GM19328 (cell line): ENCODE results near the gene TGOLN2.

ENCODE experiments used
- ATAC-seq: cut with Tn5 transposase; IDR thresholded peaks from one replicate; pipeline ENCODE4 v1.9.1; 2021; ENCODE audit warnings: mild to moderate bottlenecking, moderate library complexity; ENCODE audit not compliant: unreplicated experiment

Gene TGOLN2

DNA sequence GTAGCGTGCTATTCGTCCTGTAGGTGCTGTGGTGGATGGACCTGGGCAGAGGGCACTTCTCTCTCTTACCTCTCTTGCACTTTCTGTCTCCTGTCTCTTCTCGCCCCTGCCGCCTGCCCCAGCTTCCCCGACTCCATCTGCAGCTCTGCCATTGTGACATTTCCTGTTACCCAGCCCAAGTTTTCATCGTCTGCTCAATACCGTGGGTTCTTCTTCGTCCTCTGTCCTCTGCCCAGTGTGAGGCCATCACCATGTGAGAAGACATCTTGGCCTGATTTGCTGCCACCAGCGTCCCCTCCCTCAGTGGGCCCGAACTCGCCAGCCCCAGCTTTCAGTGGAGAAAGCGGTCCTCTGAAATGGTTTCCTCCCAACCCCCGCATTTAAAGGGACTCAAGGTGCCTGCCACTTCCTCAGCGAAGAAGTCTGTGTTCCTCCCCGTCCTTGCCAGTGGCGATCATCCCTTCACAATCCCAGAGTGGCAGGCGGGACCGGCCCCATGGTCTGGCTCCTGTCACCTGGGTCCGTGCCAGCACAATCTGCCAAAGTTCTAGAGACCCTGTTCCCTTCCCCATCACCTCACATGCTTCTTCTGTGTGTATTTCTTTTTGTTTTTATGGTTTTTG lies 18.0 kb downstream of the TGOLN2 start:
- ATAC-seq, result no peak

DNA sequence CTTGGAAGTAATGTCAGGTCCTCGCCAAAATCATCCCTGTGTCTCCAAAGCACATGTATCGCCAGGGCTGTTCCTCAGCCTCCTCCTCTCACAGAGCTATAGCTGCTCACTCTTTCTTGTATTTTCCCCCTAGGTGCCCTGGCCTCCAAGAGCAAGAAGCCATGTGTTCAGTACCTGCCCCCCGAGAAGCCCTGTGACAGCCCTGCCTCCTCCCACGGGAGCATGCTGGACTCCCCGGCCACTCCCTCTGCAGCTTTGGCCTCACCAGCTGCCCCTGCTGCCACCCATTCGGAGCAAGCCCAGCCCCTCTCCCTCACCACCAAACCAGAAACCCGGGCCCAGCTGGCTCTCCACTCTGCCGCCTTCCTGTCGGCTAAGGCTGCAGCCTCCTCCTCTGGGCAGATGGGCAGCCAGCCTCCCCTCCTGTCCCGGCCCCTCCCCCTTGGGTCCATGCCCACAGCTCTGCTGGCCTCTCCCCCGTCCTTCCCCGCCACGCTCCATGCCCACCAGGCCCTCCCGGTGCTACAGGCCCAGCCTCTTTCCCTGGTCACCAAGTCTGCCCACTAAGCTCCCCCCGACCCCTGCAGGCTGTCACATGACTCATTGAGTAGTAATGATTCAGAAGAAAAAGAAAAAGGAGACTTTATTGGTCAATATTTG lies 18.8 kb downstream of the TGOLN2 start:
- ATAC-seq, result no peak

DNA sequence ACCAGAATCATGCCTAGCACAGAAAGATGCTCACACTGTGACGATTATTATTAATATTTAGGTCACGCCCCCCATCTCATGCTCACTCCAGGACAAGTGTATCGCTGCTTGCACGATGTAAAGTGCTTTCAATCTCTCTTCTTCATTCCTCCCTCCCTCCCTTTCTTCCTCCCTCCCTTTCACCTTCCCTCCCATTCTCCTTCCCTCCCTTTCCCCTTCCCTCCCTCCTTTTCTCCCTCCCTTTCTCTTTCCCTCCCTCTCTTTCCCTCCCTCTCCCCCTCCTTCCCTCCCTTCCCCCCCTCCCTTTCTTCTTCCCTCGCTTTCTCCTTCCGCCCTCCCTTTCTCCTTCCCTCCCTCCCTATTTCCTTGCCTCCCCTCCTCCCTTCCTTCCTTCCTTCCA lies 19.6 kb downstream of the TGOLN2 start:
- no peak for ATAC-seq

DNA sequence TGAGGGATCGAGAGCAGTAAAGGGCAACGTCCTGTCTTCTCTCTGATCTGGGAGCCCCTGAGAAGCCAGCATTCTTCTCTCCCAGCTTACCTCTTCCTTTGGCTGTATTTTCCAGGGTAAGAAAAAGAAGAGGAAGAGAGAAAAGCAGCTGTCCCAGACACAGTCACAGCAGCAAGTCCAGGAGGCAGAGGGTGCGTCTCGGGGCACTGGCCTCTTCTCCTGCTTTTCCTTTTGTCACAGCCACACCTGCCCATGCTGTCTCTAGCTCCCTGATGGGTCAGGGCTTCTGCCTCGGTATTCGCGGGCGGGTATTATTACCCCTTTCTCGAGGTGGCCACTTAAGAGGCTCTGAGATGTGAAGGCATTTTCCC lies 20.3 kb downstream of the TGOLN2 start:
- no peak for ATAC-seq

DNA sequence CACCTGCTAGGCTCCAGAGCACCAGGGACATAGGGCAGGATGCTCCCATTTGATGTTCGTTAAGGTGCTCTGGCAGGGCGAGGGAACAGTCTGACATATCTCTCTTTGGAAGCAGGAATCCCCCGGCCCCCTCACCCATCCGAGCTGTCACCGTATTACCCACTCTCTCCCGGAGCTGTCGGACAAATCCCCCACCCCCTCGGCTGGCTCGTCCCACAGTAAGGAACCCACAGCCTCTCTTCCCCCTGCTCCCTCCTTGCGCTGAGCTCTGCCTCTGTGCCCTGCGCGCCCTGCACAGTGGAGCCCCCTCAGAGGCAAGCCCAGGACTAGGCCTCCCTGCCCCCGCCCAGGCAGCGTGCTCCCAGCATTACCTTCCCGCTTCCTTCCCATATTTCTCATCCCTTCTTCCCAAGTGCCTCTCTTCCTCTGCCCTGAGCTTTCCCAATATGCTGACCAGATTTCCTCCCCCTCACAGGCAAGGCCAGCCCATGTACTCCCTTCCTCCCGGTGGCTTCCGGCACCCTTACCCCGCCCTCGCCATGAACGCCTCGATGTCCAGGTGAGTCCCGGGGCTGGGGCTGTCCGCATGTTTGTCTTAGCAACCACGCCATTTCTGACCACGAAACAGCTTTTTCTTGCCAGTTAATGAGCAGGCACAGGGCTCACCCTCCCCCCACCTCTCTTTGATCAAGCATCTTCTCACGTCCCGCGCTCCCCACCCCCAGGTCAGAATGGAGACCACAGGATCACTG lies 23.8 kb downstream of the TGOLN2 start:
- ATAC-seq, result no peak

DNA sequence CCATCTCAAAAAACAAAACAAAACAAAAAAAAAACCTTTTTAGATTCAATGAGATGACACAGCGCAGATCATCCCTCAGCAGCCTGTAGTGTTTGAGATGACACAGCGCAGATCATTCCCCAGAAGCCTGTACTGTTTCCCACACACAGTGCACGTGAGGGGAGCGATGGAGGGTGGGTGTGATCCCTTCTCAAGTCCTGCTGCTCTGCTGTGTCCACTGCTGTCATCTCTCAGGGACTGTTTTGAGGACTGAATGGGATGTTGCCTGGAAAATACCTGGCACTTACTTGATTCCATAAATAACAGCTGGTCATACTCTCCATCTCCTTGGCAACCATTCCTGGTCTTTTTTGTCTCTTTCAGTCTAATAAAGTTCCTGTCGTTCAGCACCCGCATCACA lies 25.7 kb downstream of the TGOLN2 start:
- ATAC-seq, result no peak

DNA sequence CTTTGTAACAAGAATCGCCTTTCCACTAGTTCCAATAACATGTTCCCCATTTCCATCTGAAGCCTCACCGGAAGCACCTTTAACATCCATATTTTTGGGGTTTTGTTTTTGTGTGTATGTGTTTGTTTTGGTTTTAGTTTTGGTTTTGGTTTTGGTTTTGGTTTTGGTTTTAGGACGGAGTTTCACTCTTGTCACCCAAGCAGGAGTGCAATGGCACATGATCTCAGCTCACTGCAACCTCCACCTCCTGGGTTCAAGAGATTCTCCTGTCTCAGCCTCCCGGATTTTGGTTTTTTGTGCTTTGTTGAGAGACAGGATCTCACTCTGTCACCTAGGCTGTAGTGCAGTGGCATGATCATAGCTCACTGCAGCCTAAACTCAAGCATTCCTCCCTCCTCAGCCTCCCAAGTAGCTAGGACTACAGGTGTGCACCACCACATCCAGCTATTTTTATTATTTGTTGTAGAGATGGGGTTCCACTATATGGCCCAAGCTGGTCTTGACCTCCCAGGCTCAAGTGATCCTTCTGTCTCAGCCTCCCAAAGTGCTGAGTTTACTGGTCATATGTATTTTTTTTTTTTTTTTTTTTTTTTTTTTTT lies 36.3 kb downstream of the TGOLN2 start:
- ATAC-seq, result no peak

DNA sequence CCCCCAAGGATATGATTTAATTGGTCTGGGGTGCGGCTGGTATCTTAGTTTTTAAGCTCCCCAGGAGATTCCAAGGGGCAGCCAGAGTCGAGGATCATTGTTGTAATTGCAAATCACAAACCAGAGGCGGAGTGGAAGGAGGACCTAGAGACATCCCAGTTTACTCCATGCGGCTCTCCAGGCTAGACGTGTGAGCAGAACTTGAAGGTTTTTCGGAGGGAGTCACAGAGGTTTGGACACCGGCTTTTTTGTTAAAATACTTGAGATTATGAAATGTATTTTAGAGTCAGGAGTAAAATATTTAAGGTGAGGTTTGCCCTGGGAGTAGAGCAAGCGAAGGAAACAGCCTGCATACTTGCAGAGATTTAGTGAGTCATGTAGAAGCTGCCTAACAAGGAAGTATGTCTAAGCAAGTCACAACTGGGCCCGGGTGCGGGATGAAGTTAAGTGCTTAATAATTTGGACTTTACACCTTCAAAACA lies 39.5 kb downstream of the TGOLN2 start:
- no peak for ATAC-seq

DNA sequence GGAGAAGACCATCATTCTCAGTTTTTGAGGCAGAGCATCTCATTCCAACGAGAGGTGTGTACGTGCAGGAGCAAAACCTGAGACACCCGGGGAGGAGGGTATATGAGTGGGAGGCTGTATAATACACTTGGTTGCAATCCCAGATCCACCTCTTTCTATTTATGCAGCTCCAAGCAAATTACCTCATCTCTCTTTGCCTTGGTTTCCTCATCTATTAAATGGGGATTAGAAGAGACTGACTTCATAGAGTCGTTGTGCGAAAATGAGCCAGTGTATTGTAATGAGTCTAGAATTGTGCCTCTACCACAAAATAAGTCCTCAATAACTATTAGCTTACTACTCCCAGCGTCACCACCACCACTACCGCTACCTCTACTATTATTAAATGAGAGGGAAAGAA lies 40.1 kb downstream of the TGOLN2 start:
- no peak for ATAC-seq

DNA sequence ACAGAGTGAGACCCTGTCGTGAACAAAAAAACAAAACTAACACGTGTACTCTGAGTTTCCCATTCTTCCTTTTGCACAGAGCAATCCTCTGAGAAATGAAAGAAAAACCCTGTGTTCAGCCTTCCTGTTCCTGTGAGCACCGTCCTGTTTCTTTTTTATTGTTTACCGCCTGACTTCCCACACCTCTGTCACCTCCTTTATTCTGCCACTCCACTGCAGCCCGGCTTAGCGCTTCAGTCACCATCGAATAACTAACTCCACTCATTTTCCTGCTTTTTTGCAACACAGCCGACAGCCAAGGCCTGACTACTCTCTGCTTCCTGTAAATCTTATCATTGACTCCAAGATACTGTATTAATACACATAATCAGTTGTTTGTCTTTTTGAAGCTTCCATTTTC lies 40.9 kb downstream of the TGOLN2 start:
- no peak for ATAC-seq

DNA sequence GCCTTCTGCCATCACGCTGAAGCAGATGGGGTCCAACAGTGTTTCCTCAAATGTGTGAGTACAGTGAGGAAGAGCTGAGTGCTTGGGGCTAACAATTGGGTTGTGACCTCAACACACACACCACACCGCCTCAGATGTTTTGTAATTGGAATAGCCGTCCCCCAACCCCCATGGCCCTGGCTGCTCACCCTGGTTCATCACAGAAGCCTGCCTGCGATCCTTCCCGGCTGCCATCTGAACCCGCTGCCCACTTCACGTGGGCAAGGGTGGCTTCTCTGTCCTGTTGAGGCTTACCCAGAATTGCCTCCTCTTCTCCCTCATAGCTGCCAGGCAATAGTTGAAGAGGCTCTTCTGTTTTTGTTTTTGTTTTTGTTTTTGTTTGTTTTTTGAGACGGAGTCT lies 44.1 kb downstream of the TGOLN2 start:
- no peak for ATAC-seq

DNA sequence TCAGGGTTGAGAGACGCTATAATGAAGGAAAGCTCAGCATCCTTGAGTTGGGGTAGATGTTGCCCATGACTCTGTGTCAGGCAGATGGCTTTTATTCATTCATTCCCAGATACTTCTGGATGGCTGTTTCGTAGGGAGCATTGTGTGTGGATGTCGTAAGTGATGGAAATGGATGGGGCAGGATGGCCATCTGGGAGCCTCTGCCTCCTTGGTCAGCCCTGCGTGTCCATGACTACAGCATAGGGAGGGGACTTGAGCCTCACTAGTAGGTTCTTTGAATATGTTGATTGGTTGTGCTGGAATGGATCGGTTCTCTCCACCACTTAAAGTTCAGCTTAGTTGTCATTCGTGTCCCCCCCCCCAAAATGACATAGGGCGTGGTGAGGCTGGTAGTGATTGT lies 44.9 kb downstream of the TGOLN2 start:
- no peak for ATAC-seq

DNA sequence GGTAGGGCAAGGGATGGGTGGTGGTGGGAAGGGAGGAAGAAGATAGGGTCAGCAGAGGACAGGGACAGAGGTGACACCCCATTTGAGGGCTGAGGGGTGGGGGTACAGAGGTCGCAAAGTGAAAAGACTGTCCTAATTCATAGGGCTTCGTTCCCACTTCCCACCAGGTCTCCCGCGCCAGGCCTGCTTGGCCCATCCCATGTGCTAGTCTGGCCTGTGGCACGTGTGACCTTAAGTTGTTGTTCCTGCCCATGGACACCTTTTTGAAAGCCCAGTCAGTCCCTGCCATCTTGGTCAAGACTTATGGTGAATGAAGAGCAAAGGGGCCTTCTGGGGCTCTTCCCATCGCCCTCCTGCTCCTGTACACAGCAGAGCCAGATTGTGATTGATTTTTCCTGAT lies 46.2 kb downstream of the TGOLN2 start:
- ATAC-seq, result no peak

DNA sequence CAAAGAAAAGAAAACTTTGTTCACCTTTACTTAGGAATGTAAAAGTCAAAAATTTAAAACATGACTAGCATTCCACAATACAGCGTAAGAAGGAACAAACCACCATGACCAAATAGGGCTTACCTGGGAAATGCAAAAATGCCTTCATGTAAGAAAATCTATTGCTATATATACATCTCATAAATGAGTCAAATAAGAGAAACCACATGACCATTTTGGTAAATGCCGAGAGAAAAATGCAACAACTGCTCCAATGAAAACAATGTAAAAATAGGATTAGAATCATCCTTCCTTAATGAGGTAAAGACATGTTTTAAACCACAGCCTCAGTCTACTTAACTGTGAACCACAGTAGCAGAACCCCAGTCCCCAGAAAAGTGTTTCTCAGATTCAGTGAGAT lies 49.4 kb downstream of the TGOLN2 start:
- ATAC-seq, result no peak

DNA sequence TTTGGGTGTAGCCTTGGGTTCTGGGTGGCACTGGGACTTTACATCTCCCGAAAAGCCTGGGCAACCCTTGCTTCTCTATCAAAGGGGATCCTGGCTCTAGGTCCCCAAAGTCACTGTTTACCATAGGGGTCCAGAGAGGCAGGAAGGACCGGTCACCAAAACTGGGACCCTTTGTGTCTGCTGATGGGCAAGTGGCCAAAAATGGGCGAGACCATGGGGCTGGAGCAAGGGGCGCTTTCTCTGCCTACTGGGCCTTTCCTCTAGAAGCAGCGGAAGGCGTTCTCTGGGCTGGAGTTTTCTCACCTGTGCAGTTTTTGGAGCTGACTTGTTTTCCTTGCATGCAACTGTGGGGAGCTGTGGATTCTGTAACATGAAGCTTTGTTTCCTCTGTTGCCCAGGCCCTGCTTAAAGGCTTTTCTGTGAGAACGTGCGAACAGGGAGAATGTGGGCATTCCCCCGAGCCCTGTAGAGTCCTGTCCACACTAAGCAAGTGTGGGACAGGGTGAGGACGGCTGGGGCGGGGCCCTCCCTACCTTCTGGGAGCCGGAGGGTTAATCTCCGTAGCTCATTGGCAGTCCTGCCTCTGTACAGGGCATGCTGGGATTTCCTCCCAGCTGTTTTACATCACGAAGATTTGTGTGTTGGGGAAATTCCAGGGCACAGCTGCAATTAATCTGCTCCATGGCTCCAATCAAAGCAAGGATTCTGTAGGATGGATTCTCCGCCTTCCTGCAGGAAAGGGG lies 50.2 kb downstream of the TGOLN2 start:
- ATAC-seq, result no peak

DNA sequence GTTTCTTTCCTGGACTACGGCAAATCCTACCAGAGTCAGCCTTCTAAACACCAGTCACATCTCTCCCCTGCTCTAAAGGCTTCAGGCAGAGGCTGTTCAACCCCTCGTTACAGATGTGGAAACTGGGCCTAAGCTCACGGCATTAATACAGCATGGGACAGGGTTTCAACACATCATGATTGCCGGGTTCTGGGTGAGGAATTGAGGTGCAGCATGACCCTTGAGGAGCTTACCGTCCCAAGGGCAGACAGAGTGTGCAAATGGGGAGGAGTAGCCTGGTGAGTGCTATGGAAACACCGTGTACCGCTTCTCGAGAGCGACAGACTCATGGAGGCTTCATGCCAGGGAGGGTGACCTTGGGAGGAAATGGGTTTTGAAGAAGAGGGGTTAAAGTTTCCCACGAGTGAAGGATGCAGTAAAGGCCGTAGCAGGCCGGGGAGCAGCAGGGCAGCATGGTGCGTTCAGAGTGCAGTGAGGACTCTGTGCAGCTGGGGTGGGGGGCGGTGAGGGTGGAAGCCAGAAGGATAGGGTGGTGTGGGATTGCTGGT lies 51.1 kb downstream of the TGOLN2 start:
- no peak for ATAC-seq

DNA sequence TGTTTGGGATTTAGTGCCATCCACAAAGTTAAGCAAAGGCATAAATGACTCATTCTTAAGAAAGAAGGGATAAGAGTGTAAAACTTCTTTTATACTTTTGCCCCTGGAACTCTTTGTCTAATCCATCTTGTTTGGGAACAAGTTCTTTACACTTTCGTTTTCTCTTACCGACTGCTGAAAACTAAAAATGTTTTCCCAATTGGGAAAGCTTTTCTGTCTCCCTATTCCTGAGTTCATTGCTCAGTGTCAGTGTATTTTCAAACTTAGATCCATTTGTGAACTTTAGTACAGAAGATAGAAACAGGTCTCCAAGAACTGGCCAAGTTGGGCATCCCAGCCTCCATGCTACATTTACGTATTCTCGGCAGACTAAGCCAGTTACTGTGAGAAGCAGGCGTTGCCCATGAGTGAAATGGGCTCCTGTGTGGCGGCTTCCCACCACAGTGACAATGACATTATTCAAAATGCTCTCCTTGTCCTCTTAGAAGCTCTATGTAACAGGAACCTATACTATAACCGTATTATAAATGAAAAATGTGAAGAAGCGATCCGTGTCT lies 51.7 kb downstream of the TGOLN2 start:
- no peak for ATAC-seq

DNA sequence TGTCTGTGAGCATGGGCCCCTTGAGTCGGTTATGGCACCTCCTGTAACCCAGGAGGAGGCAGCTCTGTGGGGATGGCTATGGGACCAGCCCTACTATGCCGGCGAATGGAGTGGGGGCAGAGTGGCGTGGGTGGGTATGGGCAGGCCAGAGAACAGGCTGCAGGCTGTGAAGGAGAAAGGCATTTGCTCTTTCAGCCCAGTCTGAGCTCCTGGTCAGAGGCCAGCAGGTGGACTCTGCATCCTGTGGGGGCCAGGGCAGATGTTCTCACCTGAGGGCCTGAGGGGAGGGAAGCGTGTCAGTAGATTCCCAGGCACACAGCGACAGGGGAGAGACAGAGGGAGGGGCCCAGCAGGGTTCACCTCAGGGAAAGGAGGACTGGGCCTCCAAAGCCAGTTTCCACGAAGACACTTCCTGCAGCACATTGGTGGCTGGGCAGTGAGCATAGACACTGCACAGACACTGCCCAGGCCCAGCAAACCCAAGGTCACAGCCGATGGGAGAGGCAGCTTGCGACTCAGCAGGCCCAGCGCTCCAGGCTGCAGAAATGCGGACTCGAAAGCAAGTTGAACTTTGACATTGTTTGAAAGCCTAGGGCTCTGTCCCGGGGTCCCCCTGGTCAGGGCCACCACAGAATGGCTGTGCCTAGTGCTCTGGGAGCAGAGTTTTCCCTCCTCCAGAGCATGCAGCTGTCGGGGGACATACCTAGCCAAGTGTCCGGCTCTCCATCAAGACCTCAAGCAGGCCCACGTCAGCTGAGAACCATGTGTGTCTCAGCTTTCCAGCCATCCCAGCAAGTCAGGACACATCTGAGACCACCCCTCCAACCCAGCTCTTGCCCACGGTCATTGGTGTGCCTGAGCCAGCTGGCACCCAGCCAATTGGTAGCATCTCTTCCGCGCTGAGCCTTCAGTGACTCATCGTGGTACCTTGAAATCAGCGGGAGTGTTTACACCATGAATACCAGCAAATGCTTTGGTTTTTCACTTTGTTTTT lies 53.8 kb downstream of the TGOLN2 start:
- no peak for ATAC-seq

DNA sequence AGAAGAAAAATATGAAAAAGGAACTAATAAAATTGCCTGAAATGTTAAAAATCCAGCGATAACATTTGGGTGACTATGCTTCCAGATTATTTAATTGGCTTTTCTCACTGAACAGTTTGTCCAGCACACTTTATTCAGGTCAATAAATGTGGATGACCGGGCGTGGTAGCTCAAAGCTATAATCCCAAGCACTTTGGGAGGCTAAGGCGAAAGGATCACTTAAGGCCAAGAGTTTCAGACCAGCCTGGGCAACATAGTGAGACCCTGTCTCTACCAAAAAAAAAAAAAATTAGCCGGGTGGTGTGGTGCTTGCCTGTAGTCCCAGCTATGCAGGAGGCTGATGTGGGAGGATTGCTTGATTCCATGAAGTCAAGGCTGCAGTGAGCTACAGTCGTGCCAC lies 55.4 kb downstream of the TGOLN2 start:
- ATAC-seq, result no peak
